A673 (cell line): ENCODE data around the gene TEX30.

Source experiments
- EZH2 ChIP-seq: fragments of 200-600 bp; sonication (generic); IDR thresholded peaks from 2 replicates; pipeline ENCODE4 v1.6.1; 2017; ENCODE audit warnings: borderline replicate concordance, low read depth, mild to moderate bottlenecking, mixed read lengths, antibody characterized with exemption, low read length; ENCODE audit not compliant: poor library complexity, severe bottlenecking
- TF ChIP-seq, protein P1 (sequence below): fragments of 300-800, 200-600 bp; sonication (generic); conservative IDR thresholded peaks from 2 replicates; pipeline ENCODE4 v1.5.1; 2017; ENCODE audit warnings: low read depth, mild to moderate bottlenecking, antibody characterized with exemption, low read length, moderate library complexity, mixed read lengths

DNA sequence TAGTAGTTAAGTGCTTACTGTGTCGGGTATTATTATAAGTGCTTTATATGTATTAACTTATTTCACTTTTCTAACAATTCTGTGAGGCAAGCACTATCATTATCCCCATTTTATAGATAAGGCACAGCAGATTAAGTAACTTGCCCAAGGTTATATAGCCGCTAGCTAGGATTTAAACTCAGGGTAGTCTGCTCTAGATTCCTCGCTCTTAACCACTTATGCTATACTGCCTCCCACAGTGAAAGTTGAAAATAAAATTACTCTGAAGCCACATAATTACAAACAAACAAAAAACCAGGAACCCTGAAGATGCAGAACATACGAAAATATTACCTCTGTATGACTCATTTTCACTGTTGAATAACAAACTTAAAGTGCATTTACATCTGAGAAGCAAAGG lies 3.9 kb downstream of the TEX30 start:
- TF ChIP-seq EZH2 = no peak
- TF ChIP-seq, protein P1, sequence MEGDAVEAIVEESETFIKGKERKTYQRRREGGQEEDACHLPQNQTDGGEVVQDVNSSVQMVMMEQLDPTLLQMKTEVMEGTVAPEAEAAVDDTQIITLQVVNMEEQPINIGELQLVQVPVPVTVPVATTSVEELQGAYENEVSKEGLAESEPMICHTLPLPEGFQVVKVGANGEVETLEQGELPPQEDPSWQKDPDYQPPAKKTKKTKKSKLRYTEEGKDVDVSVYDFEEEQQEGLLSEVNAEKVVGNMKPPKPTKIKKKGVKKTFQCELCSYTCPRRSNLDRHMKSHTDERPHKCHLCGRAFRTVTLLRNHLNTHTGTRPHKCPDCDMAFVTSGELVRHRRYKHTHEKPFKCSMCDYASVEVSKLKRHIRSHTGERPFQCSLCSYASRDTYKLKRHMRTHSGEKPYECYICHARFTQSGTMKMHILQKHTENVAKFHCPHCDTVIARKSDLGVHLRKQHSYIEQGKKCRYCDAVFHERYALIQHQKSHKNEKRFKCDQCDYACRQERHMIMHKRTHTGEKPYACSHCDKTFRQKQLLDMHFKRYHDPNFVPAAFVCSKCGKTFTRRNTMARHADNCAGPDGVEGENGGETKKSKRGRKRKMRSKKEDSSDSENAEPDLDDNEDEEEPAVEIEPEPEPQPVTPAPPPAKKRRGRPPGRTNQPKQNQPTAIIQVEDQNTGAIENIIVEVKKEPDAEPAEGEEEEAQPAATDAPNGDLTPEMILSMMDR = no peak
